Stomach (tissue), 9 donors: ENCODE results near the gene FAM240A. TPM values are rescaled to one million over a fixed set of nuclear protein-coding genes. Genes with fewer than 3 reads are reported as not detected.
"Not testable (repeated sequence)": the region's sequence is repeated elsewhere in the genome, so short reads cannot be mapped to it uniquely, and the experiment has no call there.

ENCODE experiments used
- DNase-seq, 2 donors: peaks; one replicate each; pipeline versions ENCODE4 v3.0.0 to v3.0.0-alpha.2; 2013 to 2019
- H3K27ac ChIP-seq, 5 donors: fragments of 200-600 bp in 4 of 5; sonication (generic) in 4 of 5; one replicate each; pipeline ENCODE4 v1.5.1; 2013 to 2019; ENCODE audit warnings: mild to moderate bottlenecking in 1 of 5, moderate library complexity in 1 of 5
- H3K27me3 ChIP-seq, 3 donors: fragments of 200-600 bp; sonication (generic); one replicate each; pipeline ENCODE4 v1.5.1; 2017 to 2019; ENCODE audit warnings: mixed run types in 1 of 3
- H3K36me3 ChIP-seq, 4 donors: fragments of 200-600 bp; sonication (generic); 1 replicate in 3 of 4; 2 replicates in 1 of 4; pipeline ENCODE4 v1.5.1; 2016 to 2019
- H3K4me1 ChIP-seq, 4 donors: fragments of 200-600 bp; sonication (generic); one replicate each; pipeline ENCODE4 v1.5.1; 2016 to 2019
- H3K4me3 ChIP-seq, 4 donors: fragments of 200-600 bp; sonication (generic) in 3 of 4; one replicate each; pipeline ENCODE4 v1.5.1; 2016 to 2019; ENCODE audit warnings: mild to moderate bottlenecking in 1 of 4
- H3K9me3 ChIP-seq, 4 donors: fragments of 200-600 bp; sonication (generic); one replicate each; pipeline ENCODE4 v1.5.1; 2016 to 2019
- CTCF ChIP-seq, 7 experiments: fragments of 450-650 bp in 4 of 7; fragments of 200-600 bp in 3 of 7; sonication (generic) in 3 of 7; IDR thresholded peaks; one replicate each; pipeline ENCODE4 v1.5.1; 2016 to 2019; ENCODE audit warnings: antibody characterized with exemption in 7 of 7, control low read depth in 2 of 7, mild to moderate bottlenecking in 1 of 7
- EP300 ChIP-seq: sonication (generic); formaldehyde crosslinking; IDR thresholded peaks from one replicate; pipeline ENCODE4 v1.6.1; 2017; ENCODE audit warnings: antibody characterized with exemption
- POLR2A ChIP-seq, 4 donors: fragments of 450-650 bp; IDR thresholded peaks; one replicate each; pipeline ENCODE4 v1.6.1; 2016; ENCODE audit warnings: antibody characterized with exemption in 4 of 4, control low read depth in 2 of 4, mild to moderate bottlenecking in 1 of 4, moderate library complexity in 1 of 4
- POLR2AphosphoS5 ChIP-seq, 3 donors: sonication (generic); formaldehyde crosslinking; IDR thresholded peaks; one replicate each; pipeline ENCODE4 v1.6.1; 2016; ENCODE audit warnings: antibody characterized with exemption in 3 of 3
- WGBS, 5 donors: extraction: QIAGEN DNeasy Blood & Tissue Kit in 3 of 5; methylation state at CpG; one replicate each; pipeline versions ENCODE4 v1.1.5 to v1.1.7; 2013 to 2018; 5-methylcytosine and 5-hydroxymethylcytosine counted together
- intact Hi-C: fragments of 100-400 bp; cut with DNase I; formaldehyde crosslinking; loops from one replicate; pipeline ENCODE4 v1.15.1; 2023; ENCODE audit warnings: low total_unique reads
- polyA plus RNA-seq, 3 donors: library from polyadenylated mRNA; stranded (reverse); fragments of 200-250 nt; gene quantifications; one replicate each; pipeline ENCODE4 v1.2.3, GENCODE V29; 2013
- total RNA-seq, 5 donors: library from RNA; depleted of rRNA; stranded (reverse); fragments of >200 nt; gene quantifications; one replicate each; pipeline versions ENCODE4 v1.1.0 to v1.2.3, GENCODE V29; 2014 to 2016
- donor health status: healthy with polysubstance abuse.
- donor health status: Bipolar disorder and iron deficiency.
- donor health status: healthy.

Gene FAM240A
- total and polyA plus RNA-seq, 8 donors, result not detected

GRCh38 chr3:46585799-46586693, 26.3 kb upstream of the FAM240A start:
- Histone ChIP-seq H3K4me1 (peaks cover 0 to 12% (median 4%) of the 10 kb centered on the region in 4 donors), H3K9me3 (no peaks in the 10 kb centered on the region), H3K4me3 (no peak overlapping the region), H3K27ac (peak overlapping the region; percentile 49 to 62 (median 60)), H3K36me3 (no peaks in the 10 kb centered on the region), H3K27me3 (no peaks in the 10 kb centered on the region)
- TF ChIP-seq POLR2AphosphoS5 (IDR thresholded peaks at IDR 0.05), result peak in 1 of 3 donors; percentile 50
- no peak for TF ChIP-seq CTCF (IDR thresholded peaks at IDR 0.05)
- WGBS, 5 donors, result 42 to 61% (median 53%) methylated on average over 5 of the region's 5 CpGs
- DNase-seq, result peak in 1 of 2 donors; percentile 69
- intact Hi-C loops, result no loop called here

GRCh38 chr3:46586738-46587246, 25.5 kb upstream of the FAM240A start:
- WGBS, 5 donors, result 74 to 89% (median 88%) methylated on average over 6 of the region's 6 CpGs
- DNase-seq, result no peak
- H3K27ac ChIP-seq, result peak overlapping the region; percentile 20 to 62 (median 60)
- H3K4me3 ChIP-seq, result no peak overlapping the region
- peaks cover 0 to 12% (median 4%) of the 10 kb centered on the region in 4 donors for H3K4me1 ChIP-seq
- no peaks in the 10 kb centered on the region for H3K9me3 ChIP-seq
- TF ChIP-seq POLR2A (IDR thresholded peaks at IDR 0.05) (no peak), CTCF (IDR thresholded peaks at IDR 0.05) (no peak), EP300 (no peak), POLR2AphosphoS5 (IDR thresholded peaks at IDR 0.05) (no peak)
- intact Hi-C loops, result no loop called here
- H3K27me3 ChIP-seq, result no peaks in the 10 kb centered on the region
- no peaks in the 10 kb centered on the region for H3K36me3 ChIP-seq

GRCh38 chr3:46587268-46587667, 25.1 kb upstream of the FAM240A start:
- WGBS, 5 donors, result 56 to 75% (median 71%) methylated on average over 3 of the region's 3 CpGs
- H3K27me3 ChIP-seq, H3K27ac ChIP-seq, H3K36me3 ChIP-seq, intact Hi-C loops, H3K4me3 ChIP-seq, DNase-seq, H3K9me3 ChIP-seq: not testable (repeated sequence)
- H3K4me1 ChIP-seq, result peaks cover 0 to 12% (median 4%) of the 10 kb centered on the region in 4 donors

- no peaks in the 10 kb centered on the region for H3K4me1 ChIP-seq
- H3K4me3 ChIP-seq, result no peak overlapping the region
- no peaks in the 10 kb centered on the region for H3K36me3 ChIP-seq
- no peaks in the 10 kb centered on the region for H3K27me3 ChIP-seq
- no peak for TF ChIP-seq POLR2A (IDR thresholded peaks at IDR 0.05)
- no peak for TF ChIP-seq EP300
- no peak for TF ChIP-seq CTCF (IDR thresholded peaks at IDR 0.05)
- no peak for TF ChIP-seq POLR2AphosphoS5 (IDR thresholded peaks at IDR 0.05)
- WGBS, 5 donors, result 82 to 88% (median 86%) methylated on average over 14 of the region's 14 CpGs
- intact Hi-C loops, result no loop called here
- H3K9me3 ChIP-seq, result no peaks in the 10 kb centered on the region
- H3K27ac ChIP-seq, result no peak overlapping the region
- no peak for DNase-seq
Measured at GRCh38 chr3:46593274-46593862, 19.0 kb upstream of the FAM240A start.
